Omental fat pad (tissue), 4 donors: Measurements from ENCODE around the gene NFIB. TPM values are rescaled to one million over a fixed set of nuclear protein-coding genes. Genes with fewer than 3 reads are reported as not detected.

ENCODE experiments used
- ATAC-seq: fragments of 150-250 bp; one replicate; pipeline ENCODE4 v1.9.1; 2016; ENCODE audit warnings: mild to moderate bottlenecking, moderate library complexity; ENCODE audit not compliant: low FRiP score
- DNase-seq: peaks from one replicate; pipeline ENCODE4 v3.0.0-alpha.2; 2019; ENCODE audit warnings: low spot score
- total RNA-seq, 4 donors: library from RNA; depleted of rRNA; stranded (reverse); fragments of >200 nt; gene quantifications; one replicate each; pipeline ENCODE4 v1.1.0, GENCODE V29; 2016
- TF ChIP-seq, protein P1 (sequence below), 3 donors: fragments of 450-650 bp; IDR thresholded peaks; one replicate each; pipeline ENCODE4 v1.5.1; 2016 to 2017; ENCODE audit warnings: antibody characterized with exemption in 3 of 3, mild to moderate bottlenecking in 3 of 3, moderate library complexity in 2 of 3

Gene NFIB
- total RNA-seq, 4 donors from 2014 or later = 55.1 to 265 (median 106) TPM

DNA sequence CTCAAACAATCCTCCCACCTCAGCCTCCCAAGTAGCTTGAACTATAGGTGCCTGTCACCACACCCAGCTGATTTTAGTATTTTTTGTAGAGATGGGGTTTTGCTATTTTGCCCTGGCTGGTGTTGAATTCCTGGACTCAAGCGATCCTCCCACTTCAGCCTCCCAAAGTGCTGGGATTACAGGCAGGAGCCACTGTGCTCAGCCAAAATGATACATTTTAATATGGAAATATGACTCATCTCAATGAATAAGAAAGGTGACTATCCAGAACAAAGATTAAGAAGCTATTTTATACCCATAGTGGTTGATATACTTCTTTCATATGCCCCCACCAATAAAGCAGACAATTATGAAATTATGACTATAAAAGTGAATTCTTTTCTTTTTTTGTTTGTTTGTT, 166.2 kb downstream of the NFIB start:
- ATAC-seq (no peak), DNase-seq (no peak)
- TF ChIP-seq, protein P1, sequence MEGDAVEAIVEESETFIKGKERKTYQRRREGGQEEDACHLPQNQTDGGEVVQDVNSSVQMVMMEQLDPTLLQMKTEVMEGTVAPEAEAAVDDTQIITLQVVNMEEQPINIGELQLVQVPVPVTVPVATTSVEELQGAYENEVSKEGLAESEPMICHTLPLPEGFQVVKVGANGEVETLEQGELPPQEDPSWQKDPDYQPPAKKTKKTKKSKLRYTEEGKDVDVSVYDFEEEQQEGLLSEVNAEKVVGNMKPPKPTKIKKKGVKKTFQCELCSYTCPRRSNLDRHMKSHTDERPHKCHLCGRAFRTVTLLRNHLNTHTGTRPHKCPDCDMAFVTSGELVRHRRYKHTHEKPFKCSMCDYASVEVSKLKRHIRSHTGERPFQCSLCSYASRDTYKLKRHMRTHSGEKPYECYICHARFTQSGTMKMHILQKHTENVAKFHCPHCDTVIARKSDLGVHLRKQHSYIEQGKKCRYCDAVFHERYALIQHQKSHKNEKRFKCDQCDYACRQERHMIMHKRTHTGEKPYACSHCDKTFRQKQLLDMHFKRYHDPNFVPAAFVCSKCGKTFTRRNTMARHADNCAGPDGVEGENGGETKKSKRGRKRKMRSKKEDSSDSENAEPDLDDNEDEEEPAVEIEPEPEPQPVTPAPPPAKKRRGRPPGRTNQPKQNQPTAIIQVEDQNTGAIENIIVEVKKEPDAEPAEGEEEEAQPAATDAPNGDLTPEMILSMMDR (IDR thresholded peaks at IDR 0.05) = no peak

DNA sequence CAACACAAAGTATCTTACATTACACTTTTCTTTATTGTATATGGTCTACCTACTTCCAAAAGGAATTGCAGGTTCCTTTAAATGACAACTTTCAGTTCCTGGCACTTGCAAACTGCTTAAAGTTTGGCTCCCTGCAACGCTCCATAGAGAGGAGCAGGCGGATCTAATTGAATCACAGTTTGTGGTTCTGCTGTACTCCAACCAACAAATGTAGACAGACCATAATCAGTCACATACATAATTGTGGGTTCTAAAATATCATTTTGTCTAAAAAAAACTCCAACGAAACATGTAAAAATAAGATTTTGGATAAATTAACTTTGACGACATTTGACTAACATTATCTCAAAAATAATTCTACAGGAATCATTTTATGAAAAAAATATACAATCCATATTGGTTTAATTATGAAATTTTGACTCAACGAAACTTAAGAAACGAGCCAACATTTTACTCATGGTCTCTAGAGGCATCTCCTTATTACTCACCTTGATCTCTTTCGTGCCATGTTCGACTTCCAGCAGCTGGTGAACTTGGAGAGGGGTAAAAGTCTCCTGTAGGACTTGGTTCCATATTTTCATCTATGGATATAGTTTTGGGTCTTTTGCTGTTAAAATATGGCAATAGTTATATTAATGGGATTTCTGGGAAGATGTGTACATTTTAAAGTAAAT, 167.6 kb downstream of the NFIB start:
- ATAC-seq = no peak
- DNase-seq = no peak
- TF ChIP-seq, protein P1 (IDR thresholded peaks at IDR 0.05) = no peak

DNA sequence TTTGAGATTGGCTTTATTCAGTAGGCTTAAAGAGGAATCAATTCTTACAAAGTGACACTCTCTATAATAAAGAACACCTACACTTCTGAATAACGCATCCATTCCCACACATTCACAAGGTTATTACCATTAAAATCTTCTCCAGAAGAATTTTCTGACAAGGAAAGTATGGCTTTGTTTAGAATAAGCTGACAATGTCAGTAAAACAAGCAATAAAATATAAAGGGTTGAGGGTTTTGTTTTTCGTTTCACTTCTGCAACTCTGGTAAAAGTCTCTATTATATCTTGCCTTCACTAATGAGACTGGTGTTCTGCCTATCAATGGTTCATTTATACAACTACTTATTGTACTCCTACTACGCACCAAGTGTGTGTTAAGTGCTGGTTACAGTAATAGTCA, 169.7 kb downstream of the NFIB start:
- no peak for DNase-seq
- TF ChIP-seq, protein P1 (IDR thresholded peaks at IDR 0.05) = no peak
- ATAC-seq = no peak

DNA sequence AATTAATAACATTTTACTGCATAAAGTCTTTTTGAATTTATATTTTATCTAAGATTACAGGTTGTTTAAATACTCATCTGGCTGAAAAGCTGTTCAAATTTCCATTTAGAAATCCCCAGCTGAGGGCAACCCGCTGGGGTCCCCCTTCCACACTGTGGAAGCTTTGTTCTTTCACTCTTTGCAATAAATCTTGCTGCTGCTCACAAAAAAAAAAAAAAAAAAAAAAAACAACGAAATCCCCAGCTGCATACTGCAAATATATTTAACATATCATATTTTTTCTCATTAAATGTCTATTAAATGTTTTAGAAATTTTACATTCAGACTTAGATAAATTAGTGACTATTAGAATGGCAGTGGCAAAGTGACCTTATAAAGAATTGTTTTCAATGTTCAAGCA, 172.2 kb downstream of the NFIB start:
- DNase-seq = no peak
- TF ChIP-seq, protein P1 (IDR thresholded peaks at IDR 0.05) = no peak
- no peak for ATAC-seq

DNA sequence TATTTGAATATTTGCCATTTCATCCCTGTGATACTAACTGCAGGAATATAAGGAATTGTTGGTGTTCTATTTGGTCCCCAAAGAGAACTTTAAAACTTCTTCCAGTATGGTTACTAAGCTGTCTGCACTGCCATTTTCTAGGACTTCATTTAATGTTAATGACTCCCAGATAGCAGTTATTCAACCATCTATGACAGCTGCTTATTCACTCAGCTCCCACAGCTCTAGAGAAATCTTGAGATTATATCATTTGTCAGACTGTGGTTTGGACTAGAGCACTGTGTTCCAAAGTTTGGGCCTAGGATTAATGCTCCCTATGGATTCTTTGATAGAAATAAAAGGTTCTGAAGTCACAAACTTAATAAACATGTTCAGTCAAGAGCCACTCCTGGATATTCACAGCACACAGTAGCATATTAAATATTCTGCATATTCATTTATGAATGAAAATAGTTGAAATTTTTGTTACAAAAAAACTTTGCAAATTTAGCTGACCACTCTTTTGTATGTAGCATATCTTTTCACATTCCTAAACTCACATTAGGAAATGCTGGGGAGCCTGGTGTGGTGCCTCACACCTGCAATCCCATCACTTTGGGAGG, 173.7 kb downstream of the NFIB start:
- ATAC-seq (no peak), DNase-seq (no peak)
- TF ChIP-seq, protein P1 (IDR thresholded peaks at IDR 0.05) = no peak

DNA sequence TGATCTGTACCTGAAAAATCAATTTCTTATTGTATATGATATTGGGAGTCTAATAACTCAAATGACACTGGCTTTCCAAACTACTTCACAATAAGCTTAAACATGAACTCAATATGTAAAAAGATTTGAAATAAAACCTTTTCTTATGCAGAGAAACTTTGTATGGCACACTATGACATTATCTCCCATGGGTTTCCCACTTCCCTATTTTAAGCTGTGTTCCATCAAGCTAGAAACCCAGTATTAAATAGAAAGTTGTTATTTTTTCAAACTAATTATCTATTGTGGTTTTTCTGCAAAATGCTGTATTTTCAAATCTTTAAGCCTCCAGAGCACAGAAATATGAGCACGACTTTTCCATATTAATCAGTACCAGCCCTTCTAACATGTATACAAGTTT, 174.7 kb downstream of the NFIB start:
- no peak for ATAC-seq
- TF ChIP-seq, protein P1 (IDR thresholded peaks at IDR 0.05) = no peak
- DNase-seq = no peak
